H9 (cell line): ENCODE data around the gene NAGA. TPM values are rescaled to one million over a fixed set of nuclear protein-coding genes. Genes with fewer than 3 reads are reported as not detected.

Experiments used
- DNase-seq: peaks from one replicate; pipeline ENCODE4 v3.0.0-alpha.2; 2017
- H2AFZ ChIP-seq: one replicate; pipeline ENCODE4 v1.6.1; 2013; ENCODE audit warnings: mild to moderate bottlenecking, low read length, control low read depth, moderate library complexity
- H2AK5ac ChIP-seq: 2 replicates; pipeline ENCODE4 v1.6.1; 2013; ENCODE audit warnings: low read length, control low read depth, mixed read lengths; ENCODE audit not compliant: insufficient read length
- H2BK120ac ChIP-seq: one replicate; pipeline ENCODE4 v1.6.1; 2013; ENCODE audit warnings: low read depth, mild to moderate bottlenecking, low read length, control low read depth, inconsistent platforms; ENCODE audit not compliant: poor library complexity, severe bottlenecking
- H2BK12ac ChIP-seq: 2 replicates; pipeline ENCODE4 v1.6.1; 2013; ENCODE audit warnings: low read length, control low read depth, mixed read lengths, low read depth; ENCODE audit not compliant: insufficient read length
- H2BK15ac ChIP-seq: 2 replicates; pipeline ENCODE4 v1.6.1; 2013; ENCODE audit warnings: low read depth, low read length, control low read depth
- H2BK20ac ChIP-seq: one replicate; pipeline ENCODE4 v1.6.1; 2013; ENCODE audit warnings: low read depth, mild to moderate bottlenecking, low read length, control low read depth, inconsistent platforms; ENCODE audit not compliant: poor library complexity, severe bottlenecking
- H2BK5ac ChIP-seq: 2 replicates; pipeline ENCODE4 v1.6.1; 2013; ENCODE audit warnings: low read length, control low read depth, mixed read lengths; ENCODE audit not compliant: insufficient read length
- H3K14ac ChIP-seq: 2 replicates; pipeline ENCODE4 v1.6.1; 2013; ENCODE audit warnings: low read length, control low read depth; ENCODE audit not compliant: insufficient read depth
- H3K18ac ChIP-seq: 2 replicates; pipeline ENCODE4 v1.6.1; 2013; ENCODE audit warnings: low read depth, mild to moderate bottlenecking, mixed read lengths, low read length, control low read depth; ENCODE audit not compliant: insufficient read length
- H3K23ac ChIP-seq: 2 replicates; pipeline ENCODE4 v1.6.1; 2013; ENCODE audit warnings: low read length, control low read depth, mixed read lengths, low read depth; ENCODE audit not compliant: insufficient read length
- H3K23me2 ChIP-seq: 2 replicates; pipeline ENCODE4 v1.6.1; 2013; ENCODE audit warnings: low read depth, mild to moderate bottlenecking, mixed read lengths, low read length, control low read depth; ENCODE audit not compliant: insufficient read length, poor library complexity, severe bottlenecking
- H3K27ac ChIP-seq: 2 replicates; pipeline ENCODE4 v1.5.1; 2013; ENCODE audit warnings: low read length, control low read depth, mixed read lengths, low read depth; ENCODE audit not compliant: insufficient read length
- H3K27me3 ChIP-seq: 2 replicates; pipeline ENCODE4 v1.6.1; 2013; ENCODE audit warnings: low read length, control low read depth, inconsistent platforms; ENCODE audit not compliant: insufficient read depth
- H3K4ac ChIP-seq: 2 replicates; pipeline ENCODE4 v1.6.1; 2013; ENCODE audit warnings: low read depth, mild to moderate bottlenecking, control low read depth, inconsistent platforms, low read length, moderate library complexity
- H3K4me1 ChIP-seq: 2 replicates; pipeline ENCODE4 v1.6.1; 2013; ENCODE audit warnings: low read length, control low read depth, inconsistent platforms; ENCODE audit not compliant: insufficient read depth
- H3K4me2 ChIP-seq: 2 replicates; pipeline ENCODE4 v1.6.1; 2013; ENCODE audit warnings: low read length, control low read depth, mixed read lengths; ENCODE audit not compliant: insufficient read length, insufficient read depth
- H3K56ac ChIP-seq: 2 replicates; pipeline ENCODE4 v1.6.1; 2013; ENCODE audit warnings: low read depth, mild to moderate bottlenecking, mixed read lengths, low read length, control low read depth; ENCODE audit not compliant: insufficient read length
- H3K79me1 ChIP-seq: 2 replicates; pipeline ENCODE4 v1.6.1; 2013; ENCODE audit warnings: low read depth, mild to moderate bottlenecking, moderate library complexity, low read length, control low read depth, inconsistent platforms; ENCODE audit not compliant: insufficient read depth, poor library complexity, severe bottlenecking
- H3K79me2 ChIP-seq: 2 replicates; pipeline ENCODE4 v1.6.1; 2013; ENCODE audit warnings: low read length, control low read depth, inconsistent platforms; ENCODE audit not compliant: insufficient read depth
- H3K9ac ChIP-seq: 2 replicates; pipeline ENCODE4 v1.6.1; 2013; ENCODE audit warnings: low read length, control low read depth, mixed read lengths; ENCODE audit not compliant: insufficient read length; ENCODE audit errors: extremely low read depth
- H3K9me3 ChIP-seq: one replicate; pipeline ENCODE4 v1.6.1; 2013; ENCODE audit warnings: low read depth, low read length, inconsistent platforms; ENCODE audit not compliant: control insufficient read depth
- H3T11ph ChIP-seq: one replicate; pipeline ENCODE4 v1.6.1; 2013; ENCODE audit warnings: mild to moderate bottlenecking, low read length, control low read depth, inconsistent platforms
- H4K20me1 ChIP-seq: one replicate; pipeline ENCODE4 v1.6.1; 2013; ENCODE audit not compliant: control insufficient read depth, insufficient read length, insufficient read depth
- H4K5ac ChIP-seq: 2 replicates; pipeline ENCODE4 v1.6.1; 2013; ENCODE audit warnings: low read depth, mild to moderate bottlenecking, mixed read lengths, low read length, control low read depth; ENCODE audit not compliant: insufficient read length
- H4K8ac ChIP-seq: replicated peaks from 2 replicates; pipeline ENCODE4 v1.6.1; 2013; ENCODE audit warnings: low read length, control low read depth, mixed read lengths, low read depth; ENCODE audit not compliant: insufficient read length
- H4K91ac ChIP-seq: 2 replicates; pipeline ENCODE4 v1.6.1; 2013; ENCODE audit warnings: low read depth, mild to moderate bottlenecking, moderate library complexity, mixed read lengths, low read length, control low read depth; ENCODE audit not compliant: insufficient read length
- H3K27ac Mint-ChIP-seq, 3 experiments: 2 replicates in 2 of 3; 3 replicates in 1 of 3; pipeline ENCODE4 v1.8.0; 2020 to 2021; ENCODE audit warnings: mixed read lengths in 3 of 3, mild to moderate bottlenecking in 1 of 3, moderate library complexity in 1 of 3
- H3K27me3 Mint-ChIP-seq: 2 replicates; pipeline ENCODE4 v1.8.0; 2021; ENCODE audit warnings: low read depth, mild to moderate bottlenecking, moderate library complexity, mixed read lengths
- H3K36me3 Mint-ChIP-seq, 3 experiments: 2 replicates in 2 of 3; 3 replicates in 1 of 3; pipeline ENCODE4 v1.8.0; 2020 to 2021; ENCODE audit warnings: low read depth in 3 of 3, mixed read lengths in 3 of 3; ENCODE audit not compliant: insufficient read depth in 1 of 3
- H3K4me1 Mint-ChIP-seq, 2 experiments: 2 replicates each; pipeline ENCODE4 v1.8.0; 2020; ENCODE audit warnings: mixed read lengths in 2 of 2
- H3K4me3 Mint-ChIP-seq, 2 experiments: 2 replicates in 1 of 2; 3 replicates in 1 of 2; pipeline ENCODE4 v1.8.0; 2020 to 2021; ENCODE audit warnings: mild to moderate bottlenecking in 2 of 2, mixed read lengths in 2 of 2, moderate library complexity in 1 of 2
- H3K9me3 Mint-ChIP-seq, 2 experiments: 2 replicates in 1 of 2; 3 replicates in 1 of 2; pipeline ENCODE4 v1.8.0; 2020; ENCODE audit warnings: mild to moderate bottlenecking in 2 of 2, mixed read lengths in 2 of 2, moderate library complexity in 1 of 2
- CTCF ChIP-seq: fragments of 200-600 bp; sonication (generic); conservative IDR thresholded peaks from 3 replicates; pipeline ENCODE4 v1.8.0; 2021; ENCODE audit warnings: antibody characterized with exemption, mild to moderate bottlenecking
- WGBS: extraction: QIAGEN DNeasy Blood & Tissue Kit; methylation state at CpG from one replicate; pipeline ENCODE4 v1.1.7; 2013; ENCODE audit warnings: missing lambda C conversion rate, low lambda C conversion rate, mixed read lengths; ENCODE audit not compliant: insufficient read length; ENCODE audit errors: extremely low coverage; 5-methylcytosine and 5-hydroxymethylcytosine counted together
- total RNA-seq: library from RNA; stranded (reverse); gene quantifications from 2 replicates; pipeline ENCODE4 v1.2.1, GENCODE V29; 2021

Gene NAGA
- total RNA-seq, 1 experiment from 2014 or later, result 16.1 TPM

GRCh38 chr22:42114721-42115120 lies 44.1 kb upstream of the NAGA start:
- Histone ChIP-seq H4K20me1 (no peaks in the 10 kb centered on the region), H3K14ac (no peak overlapping the region), H3K4me1 (no peaks in the 10 kb centered on the region), H2AK5ac (no peak overlapping the region), H2BK12ac (no peak overlapping the region), H3K4ac (no peak overlapping the region), H3K27me3 (no peaks in the 10 kb centered on the region), H2BK15ac (no peak overlapping the region), H2BK120ac (no peak overlapping the region), H3K18ac (no peak overlapping the region), H3K23me2 (no peaks in the 10 kb centered on the region), H3K9me3 (no peaks in the 10 kb centered on the region), H3K79me1 (no peaks in the 10 kb centered on the region), H3K9ac (no peak overlapping the region), H2BK20ac (no peak overlapping the region), H3K27ac (no peak overlapping the region), H3K56ac (no peak overlapping the region), H2BK5ac (no peak overlapping the region), H4K91ac (no peak overlapping the region), H3T11ph (no peak overlapping the region), H3K4me2 (no peak overlapping the region), H3K23ac (no peak overlapping the region), H3K79me2 (no peaks in the 10 kb centered on the region), H4K8ac (no peak overlapping the region), H2AFZ (no peak overlapping the region), H4K5ac (no peak overlapping the region)
- no CpG with 5 or more reads among the region's 7 CpGs for WGBS
- peak; percentile 72 for TF ChIP-seq CTCF
- Mint-ChIP-seq H3K4me1 (peaks cover 7 to 11% of the 10 kb centered on the region in 2 experiments), H3K27me3 (peaks cover 40% of the 10 kb centered on the region), H3K4me3 (no peak overlapping the region), H3K9me3 (peaks cover 17 to 23% of the 10 kb centered on the region in 2 experiments), H3K27ac (no peak overlapping the region), H3K36me3 (peaks cover 0 to 13% (median 10%) of the 10 kb centered on the region in 3 experiments; a peak in 5 of 7 replicates)
- DNase-seq, result peak; percentile 73
